HG03175 (cell line): ENCODE results near the gene LNX1.

Experiments
- ATAC-seq: cut with Tn5 transposase; IDR thresholded peaks from one replicate; pipeline ENCODE4 v1.9.1; 2021; ENCODE audit warnings: mild to moderate bottlenecking, moderate library complexity; ENCODE audit not compliant: unreplicated experiment

Gene LNX1

DNA sequence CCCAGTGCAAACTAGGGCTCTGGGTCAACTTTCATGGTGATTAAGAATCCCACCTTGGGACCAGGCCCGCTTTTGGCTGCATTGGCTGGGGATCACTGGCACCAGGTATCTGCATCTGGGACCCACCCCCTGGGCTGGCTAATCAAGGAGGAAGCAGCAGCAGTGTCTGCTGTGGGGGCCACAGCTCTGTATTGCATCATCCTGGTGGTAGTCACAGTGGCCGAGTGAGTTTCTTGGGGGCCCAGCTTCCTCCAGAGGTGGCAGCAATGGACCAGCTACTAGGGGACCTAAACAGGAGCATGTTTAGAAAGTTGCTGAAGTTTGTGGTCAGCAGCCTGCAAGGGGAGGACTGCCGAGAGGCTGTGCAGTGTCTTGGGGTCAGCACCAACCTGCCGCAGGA is 15.7 kb downstream of the LNX1 start:
- ATAC-seq, result no peak

DNA sequence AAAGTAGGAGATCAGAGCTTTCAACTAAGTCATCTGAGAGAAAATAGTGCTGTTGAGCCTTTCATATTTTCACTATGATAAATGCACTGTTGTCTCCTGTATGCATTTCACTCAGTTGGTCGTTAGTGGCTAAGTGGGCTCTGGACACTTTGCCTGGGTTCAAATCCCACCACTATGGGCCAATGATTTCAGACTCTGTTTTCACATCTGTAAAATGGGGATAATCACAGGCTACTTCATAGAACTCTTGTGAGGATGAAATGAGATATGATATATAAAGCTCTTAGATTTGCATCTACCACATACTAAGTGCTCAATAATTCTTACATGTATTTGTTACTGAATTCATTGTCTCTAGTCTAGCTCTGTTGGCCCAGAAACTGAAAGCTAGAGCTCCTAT is 16.8 kb downstream of the LNX1 start:
- no peak for ATAC-seq

DNA sequence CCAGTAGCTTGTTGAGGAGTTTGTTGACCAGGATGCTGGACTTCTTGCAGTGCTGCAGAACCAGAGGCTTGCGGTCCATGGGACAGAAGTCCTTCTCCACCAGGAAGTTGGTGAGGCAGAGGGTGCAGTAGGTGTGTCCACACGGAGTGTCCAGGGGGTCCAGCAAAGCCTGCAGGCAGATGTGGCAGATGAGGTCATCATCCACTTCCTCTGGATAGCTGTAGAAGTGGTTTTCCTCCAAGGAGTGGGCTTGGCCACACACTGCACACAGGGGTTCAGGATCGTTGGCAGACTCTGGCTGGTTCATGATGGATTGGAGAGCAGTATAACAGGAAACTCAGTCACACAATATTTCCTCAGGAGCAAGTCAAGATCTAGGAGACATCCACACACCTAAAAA is 17.6 kb downstream of the LNX1 start:
- ATAC-seq, result no peak

DNA sequence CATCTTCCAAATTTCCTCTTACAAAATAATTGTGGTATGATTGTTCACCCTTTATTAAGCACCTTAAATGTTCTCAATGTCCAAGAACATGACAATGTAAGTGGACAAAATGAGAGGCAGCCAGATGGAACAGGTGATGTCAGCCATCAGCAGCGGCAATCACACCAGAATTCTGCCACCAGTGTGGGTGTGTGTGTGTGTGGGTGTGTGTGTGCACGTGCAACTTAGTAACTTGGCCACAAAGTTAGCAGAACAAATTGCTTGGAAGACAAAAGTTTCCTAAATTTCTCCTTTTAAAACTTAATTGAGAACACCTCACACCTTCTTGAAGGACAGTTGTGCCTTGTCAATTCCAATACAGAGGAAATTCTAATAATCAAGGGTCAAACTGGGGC is 18.7 kb downstream of the LNX1 start:
- no peak for ATAC-seq

DNA sequence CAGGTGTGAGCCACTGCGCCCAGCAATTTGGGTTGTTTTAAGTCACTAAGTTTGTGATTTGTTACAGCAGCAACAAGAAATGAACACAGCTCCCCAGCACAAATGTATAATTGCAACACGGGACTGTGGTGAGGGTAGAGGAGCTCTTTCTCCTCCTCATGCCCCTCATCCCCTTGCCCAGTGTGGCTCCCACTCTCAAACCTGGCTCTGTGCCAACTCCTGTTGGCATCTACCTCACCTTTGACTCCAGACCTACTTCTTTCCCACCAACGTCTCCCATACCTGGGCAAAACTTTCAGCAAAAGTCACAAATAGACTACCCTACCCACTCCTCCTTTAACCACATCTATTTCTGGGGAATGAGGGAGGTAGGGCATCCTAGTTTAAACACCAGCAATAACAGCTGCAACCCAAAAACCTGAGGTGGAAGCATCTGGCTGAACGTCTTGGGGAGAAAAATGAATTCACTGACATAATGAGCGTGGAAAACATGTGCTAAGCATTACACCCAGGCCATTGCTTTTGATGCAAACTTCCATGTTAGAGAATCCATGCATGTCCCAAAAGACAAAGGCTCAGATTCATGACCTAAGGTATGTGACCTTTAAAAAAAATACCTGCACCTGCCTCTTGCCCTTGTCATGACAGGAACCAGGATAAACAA is 19.2 kb downstream of the LNX1 start:
- ATAC-seq, result no peak

DNA sequence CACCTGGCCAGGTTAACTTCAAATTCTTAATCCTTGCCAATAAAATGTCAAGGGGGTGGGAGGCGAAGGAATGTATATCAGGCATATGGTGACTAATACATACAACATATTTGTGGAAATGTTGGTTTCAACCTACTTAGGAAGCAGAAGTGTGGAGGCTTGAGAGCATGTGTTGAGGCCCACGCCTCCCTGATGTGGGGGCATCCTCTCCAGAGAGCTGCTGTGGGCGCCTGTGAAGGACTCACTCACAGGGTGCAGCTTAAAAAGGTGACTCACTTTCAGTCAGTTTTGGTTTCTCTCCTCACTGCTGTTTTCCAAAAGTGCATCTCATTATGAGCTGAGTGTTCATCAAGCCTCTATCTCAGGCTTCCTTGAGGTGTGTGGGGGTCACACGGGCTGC is 27.5 kb downstream of the LNX1 start:
- no peak for ATAC-seq

DNA sequence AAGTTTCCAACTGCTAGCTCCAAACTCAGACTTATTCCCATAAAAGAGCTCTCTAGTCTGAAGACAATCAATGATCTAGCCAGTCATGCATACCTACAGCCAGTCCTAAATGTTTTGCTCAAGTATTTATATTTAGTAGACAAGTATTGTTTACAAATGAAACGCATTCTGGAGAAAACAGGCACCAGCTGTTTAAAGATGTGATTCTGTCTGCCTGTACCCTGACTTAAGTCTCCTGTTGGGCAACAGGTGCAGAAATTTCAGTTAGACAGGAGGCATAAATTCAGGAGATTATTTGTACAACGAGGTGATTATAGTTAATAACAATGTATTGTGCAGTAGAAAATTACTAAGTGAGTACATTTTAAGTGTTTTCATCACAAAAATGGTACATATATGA is 28.9 kb downstream of the LNX1 start:
- no peak for ATAC-seq

DNA sequence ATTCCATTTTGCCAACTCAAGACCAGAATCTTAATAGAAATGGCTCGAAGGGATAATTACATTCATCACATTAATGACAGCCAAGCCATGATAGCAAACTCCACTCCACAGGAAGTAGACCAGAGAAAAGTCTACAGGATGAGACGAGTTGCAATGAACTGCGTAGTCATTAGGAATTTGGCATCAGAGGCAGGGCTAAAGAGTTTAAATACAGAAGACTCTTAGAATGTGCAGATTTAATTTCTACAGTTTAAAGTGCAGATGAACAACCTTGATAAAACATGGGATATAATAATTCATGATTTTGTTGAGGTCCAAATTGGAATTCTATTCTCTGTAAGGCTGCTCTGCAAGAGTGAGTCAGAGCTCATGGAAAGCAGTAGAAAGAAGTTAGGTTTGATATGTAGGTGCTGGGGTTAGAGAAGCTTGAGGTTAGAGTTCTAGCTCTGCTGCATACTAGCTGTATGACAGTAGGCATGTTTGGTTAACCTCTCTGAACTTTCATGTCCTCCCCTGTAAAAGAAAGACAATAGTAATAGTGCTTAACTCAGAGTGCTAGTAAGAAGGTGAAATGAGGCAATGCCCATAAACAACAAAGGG is 32.2 kb downstream of the LNX1 start:
- no peak for ATAC-seq

DNA sequence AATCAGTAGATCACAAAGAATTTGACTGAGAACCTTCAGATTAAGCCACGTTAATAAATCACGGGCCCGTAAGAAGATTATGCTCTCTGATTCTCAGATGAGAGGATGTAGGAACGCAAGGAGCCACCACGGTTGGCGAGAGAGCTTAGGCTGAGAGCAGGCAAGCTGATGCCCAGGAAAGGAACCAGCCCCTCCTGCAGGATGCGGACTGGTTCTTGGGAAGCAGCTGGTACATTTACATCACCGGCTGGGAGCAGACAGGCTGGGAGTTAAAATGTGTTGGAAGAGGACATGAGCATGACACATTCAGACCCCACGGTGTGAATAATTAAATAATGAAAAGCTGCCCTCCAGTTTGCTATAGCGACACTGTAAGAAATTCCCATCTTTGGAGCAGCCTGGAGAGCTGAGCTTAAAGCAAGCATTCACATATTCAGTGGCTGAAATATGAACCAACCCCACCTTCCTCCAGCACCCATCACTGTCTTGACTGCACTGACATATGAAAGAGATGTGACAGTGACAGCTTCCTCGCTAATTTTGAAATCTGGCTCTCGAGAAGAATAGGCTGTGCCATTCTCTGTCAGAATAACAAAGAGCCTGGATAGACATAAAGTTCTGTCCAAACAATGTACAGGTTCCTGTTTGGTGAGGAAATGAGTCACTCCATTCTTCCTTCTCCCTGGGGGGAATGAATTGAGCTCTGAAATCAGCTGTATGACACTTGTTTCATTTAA is 33.1 kb downstream of the LNX1 start:
- no peak for ATAC-seq

DNA sequence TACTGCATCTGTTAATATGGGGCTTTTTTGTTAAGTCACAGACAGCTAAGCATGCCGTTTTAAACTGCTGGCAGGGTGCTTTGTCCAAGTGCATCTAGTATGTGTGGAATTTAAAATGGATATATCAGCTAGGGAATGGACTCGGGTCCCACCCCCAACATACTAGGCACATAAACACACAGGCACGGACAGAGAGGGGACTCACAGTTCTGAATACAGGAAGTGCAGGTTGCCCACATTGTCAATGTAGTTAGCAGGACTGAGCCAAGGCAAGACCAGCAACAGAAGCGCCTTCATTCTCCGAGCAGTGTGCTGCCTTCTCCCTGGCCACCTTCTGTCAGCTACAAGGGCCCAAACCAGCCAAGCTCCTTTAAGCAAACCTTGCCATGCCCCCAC is 33.6 kb downstream of the LNX1 start:
- no peak for ATAC-seq

DNA sequence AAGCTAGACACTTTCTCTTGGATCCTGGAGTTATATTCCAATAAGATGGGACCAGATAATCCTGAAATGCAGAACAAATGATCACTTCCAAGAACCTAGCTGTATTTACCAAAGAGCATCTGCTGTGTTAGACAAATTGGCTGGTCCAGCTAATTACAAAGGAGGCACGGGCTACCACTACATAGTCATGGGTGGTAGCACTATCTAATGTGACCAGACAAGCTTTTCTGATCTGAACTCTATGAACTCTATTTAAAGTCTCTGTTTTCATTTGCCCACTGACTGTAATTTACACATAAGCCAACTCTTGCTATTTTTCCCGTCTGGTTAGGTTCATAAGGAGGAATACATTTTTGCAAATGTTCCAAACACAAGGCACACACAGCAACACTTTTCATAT is 34.6 kb downstream of the LNX1 start:
- ATAC-seq, result no peak

DNA sequence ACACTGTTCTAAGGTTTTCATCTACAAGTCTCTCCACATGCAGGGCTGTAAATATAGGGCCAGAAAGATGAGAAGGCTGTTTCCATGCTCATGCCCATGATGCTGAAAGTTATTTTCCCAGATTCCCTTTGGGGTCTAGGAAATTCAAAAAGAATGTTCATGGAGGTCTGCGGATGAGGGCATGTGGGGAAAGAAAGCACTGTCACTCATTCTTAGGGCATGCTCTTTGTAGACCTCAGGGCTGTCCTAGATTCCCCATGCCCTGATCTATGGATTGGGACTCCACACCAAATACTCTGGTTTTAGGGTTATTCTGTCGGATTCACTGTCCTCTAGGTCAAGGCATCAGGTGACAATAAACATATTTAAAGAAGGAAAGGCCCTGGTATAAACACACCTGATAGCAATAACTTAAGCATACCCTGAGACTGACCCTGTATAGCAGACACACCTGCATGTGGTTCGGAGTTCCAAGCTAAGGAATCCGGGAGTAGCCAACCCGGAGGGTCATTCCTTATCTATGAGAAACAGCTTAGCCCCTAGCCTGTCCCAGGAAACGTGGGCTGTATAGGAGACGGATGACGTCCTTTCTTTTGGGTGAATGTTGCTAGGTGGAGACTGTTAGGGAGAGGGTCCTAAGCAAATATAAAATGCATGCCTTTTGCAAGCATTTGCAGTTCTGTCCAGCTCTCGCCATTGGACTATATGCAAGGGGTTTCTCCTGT is 37.6 kb downstream of the LNX1 start:
- ATAC-seq, result no peak

DNA sequence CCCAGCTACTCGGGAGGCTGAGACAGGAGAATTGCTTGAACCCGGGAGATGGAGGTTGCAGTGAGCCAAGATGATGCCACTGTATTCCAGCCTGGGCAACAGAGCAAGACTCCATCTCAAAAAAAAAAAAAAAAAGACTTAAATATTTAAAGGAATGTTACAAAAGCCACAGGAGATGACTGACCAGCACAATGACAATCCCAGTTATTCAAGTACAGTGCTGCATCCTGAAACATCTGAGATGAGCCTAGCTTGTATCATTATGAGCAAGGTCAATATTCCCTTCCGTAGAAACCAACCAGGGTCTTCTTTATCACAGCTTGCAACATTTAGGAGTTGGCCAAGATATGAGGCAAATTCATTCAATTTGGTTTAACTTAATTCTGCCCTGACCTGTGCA is 38.6 kb downstream of the LNX1 start:
- ATAC-seq, result no peak

DNA sequence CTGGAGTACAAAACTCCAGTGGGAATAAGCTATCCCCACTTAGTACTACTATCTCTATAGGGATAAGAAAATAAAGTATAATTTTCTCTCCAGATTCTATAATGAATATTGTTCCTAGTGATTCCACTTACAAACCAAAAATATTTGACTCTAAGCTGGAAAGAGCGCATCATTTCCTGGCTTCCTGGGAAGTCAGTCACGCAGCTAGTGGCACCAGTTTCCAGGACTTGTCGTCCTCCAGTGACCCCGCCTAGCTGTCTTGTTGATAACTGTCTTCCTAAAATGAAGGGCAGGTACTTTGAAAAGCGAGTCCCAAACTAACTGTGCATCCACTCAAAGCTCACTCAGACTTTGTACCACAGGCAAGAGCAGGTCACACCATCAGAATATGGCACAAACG is 39.3 kb downstream of the LNX1 start:
- no peak for ATAC-seq

DNA sequence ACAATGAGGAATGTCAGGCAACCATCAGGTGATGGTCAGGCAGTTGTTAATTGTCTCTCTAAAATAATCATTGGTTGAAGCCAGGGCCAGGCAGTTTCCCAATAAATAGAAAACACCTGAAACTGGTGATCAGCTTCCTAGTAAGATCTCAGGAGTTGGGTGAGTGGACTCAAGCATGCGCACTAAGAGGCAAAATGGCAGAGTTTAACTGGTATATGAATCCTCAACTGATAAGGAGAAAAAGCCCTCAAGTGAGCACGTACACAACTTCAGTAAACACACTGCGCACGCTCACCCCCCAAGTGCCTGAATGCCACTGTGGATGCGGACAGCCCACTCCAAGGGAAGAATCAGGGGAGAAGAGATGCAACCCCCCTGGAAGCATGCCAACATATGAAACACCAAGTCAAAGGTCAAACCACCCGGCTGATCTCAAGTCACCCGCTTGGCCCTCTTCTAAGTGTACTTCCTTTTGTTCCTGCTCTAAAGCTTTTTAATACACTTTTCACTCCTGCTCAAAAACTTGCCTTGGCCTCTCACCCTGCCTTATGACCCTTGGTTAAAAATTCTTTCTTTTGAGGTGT is 39.9 kb downstream of the LNX1 start:
- ATAC-seq, result no peak

DNA sequence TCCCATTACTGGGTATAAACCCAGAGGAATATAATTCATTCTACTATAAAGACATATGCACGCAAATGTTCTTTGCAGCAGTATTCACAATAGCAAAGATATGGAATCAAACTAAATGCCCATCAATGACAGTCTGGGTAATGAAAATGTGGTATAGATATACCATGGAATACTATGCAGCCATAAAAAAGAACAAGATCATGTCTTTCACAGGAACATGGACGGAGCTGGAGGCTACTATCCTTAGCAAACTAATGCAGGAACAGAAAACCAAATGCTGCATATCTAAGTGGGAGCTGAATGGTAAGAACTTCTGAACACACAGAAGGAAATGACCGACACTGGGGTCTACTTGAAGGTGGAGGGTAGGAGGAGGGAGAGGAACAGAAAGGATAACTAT is 42.6 kb downstream of the LNX1 start:
- ATAC-seq, result no peak

DNA sequence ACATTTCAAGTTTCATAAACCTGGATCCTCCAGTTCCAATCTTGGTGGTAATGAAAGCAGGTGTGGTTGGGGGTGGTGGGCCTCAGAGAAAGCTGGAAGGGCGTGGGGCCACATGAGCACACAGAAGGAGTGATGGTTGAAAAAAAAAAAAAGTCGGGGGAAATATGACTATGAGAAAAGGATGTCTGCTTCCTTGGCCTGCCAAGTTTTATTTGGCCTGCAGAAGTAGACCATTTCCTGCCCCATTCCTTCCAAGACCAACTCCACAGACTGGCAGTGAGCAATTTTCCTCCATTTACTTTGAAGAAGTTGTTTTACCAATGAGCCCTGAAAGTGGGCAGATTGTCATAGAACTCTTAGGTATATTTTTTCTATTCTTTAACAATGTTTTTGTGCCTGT is 43.3 kb downstream of the LNX1 start:
- ATAC-seq, result no peak

DNA sequence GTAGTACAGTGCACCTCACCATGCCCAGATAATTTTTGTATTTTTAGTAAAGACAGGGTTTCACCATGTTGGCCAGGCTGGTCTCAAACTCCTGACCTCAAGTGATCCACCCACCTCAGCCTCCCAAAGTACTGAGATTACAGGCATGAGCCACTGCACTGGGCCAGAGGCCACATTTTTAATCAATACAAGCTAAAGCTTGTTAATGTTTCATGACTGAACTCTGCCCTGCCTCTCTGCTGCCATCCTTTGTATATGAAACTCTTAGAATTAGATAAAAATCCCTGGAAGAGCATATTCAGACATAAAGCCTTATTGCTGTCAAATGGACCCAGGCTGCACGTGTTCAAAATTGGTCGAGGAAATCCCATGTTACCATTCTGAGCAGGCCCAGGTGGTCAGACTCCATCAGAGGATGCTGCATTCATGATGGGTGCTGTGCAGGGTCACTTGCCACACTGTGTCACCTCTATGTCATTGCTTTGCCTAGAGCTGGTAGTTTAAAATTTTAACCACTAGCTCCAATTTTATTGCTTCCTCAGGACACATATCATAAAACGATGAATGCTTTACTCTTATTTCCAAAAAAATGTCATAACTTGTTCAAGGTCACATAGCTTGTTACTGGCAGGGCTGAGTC is 45.2 kb downstream of the LNX1 start:
- ATAC-seq, result no peak

DNA sequence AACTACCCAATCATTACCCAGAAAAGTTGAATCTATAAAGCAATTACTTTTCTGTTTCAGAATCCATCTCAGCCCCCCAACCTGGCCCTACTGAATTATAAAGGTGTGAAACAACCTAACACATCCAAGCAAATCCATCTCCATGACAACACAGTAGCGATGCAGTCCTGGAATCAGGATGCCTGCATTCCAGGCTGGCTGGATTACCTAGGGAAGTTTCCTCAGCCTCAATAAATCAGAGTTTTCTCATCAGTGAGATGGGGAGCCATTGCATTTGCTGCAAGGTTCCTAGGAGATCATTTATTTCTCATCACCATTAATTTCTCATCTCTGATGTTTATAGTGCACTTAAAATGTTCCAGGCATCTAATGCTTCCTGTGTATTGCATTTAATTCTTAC is 46.0 kb downstream of the LNX1 start:
- no peak for ATAC-seq

DNA sequence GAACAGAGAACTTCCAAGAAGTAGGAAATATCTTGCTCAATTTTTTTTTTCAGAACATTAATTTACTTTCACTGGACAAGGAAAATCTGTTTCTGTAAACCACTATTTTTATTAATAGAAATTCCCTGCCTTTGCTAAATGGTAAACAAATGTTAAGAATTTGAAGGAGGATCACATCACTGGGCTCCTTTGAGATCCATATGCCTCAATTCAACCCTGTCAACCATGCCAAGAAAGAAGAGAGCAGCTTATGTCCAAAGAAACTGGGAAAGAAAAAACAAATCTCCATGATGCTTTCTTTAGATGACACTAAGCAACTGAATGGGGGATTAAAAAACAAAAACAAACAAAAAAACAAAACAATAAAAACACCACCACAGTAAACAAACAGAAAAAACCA is 47.7 kb downstream of the LNX1 start:
- ATAC-seq, result no peak

DNA sequence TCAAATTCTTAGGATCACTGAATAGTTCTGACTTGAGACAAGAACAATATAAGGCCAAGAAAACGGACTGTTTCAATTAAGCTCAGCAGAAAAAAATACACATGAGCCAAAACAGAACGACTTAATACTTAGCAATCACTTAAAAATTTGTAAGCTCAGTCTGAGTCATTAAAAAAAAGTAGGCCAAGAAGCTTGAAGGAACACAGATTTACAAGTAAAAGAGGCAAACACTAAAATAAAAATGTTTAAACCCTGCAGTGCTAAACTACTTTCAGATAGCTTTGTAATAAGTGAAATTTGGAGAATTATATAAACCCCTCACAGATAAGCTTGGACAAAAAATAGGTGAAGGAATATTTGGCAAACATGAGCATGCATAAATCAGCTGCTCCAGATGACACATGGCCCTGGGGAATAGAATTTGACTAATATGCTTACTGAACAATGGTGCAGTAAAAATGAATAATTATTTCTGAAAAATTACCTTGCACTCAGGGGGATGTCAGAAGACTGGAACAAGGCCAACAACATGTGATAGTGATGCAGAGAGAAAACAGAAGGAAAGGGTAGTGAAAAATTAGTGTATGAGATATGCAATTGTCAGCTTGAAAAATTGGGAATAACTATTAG is 49.6 kb downstream of the LNX1 start:
- ATAC-seq, result no peak
